Measurements from ENCODE around the gene SLC33A1.

The SLC33A1 gene

DNA sequence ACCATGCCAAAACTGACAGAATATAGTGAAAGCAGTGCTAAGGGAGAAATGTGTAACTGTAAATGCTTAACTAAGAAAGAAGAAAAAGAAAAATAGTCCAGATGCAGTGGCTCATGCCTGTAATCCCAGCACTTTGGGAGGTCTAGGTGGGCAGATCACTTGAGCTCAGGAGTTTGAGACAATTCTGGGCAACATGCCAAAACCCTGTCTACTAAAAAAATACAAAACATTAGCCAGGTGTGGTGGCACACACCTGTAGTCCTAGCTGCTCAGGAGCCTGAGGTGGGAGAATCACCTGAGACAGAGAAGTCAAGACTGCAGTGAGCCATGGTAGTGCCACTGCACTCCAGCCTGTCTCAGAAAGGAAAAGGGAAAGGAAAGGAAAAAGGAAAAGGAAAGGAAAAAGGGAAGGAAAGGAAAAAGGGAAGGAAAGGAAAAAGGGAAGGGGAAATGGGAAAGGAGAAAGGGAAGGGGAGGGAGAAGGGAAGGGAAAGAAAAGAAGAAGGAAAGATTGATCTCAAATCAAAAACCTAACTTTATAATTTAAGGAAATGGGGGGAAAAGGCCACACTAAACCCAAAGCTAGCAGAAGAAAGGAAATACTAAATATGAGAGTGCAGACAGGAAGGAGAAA, 68.4 kb downstream of the SLC33A1 start:
- DNase-seq: no peak

GRCh38 chr3:155782390-155782953, 71.8 kb downstream of the SLC33A1 start:
- DNase-seq: no peak

DNA sequence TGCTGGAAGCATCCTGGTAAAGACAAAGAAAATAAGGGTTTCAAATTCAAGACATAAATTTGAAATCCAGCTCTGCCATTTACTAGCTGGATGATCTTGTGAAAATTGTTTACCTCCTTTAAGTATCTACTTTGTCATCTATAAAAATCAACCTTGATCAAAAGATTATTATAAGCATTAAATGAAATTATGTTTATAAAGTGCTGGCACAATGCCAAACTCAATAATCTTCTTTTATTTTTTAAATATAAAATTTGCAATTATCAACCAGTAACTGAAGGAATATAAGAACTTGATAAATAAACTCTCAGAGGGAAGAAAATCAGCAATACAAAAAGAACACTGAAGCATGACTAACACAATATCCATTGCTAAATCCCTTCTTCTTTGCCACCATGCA, 73.9 kb downstream of the SLC33A1 start:
- DNase-seq: no peak

- no peak for DNase-seq
These were observed 75.8 kb downstream of the SLC33A1 start for GRCh38 chr3:155778462-155778861.

DNA sequence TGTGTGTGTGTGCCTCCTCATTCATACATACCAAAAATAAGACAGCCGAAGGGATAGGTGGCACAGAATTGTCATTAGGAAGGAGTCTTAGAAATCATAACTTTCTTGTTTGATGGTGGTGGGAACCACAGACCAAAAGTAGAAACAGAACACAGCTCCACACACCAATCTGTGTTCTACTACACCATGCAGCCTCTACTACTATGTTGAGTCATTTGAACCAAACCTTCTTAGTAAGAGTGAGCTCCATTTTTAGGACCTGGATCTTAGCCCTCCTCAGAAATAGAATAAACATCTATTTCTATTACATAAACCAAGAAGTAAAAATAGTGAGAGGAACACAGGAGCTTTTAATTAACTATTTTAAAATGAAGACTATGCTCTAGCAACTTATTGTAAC, 81.4 kb downstream of the SLC33A1 start:
- DNase-seq: no peak

GRCh38 chr3:155771126-155771525, 83.1 kb downstream of the SLC33A1 start:
- no peak for DNase-seq
